ENCODE data around the gene SLC35E1.

GRCh38 chr19:16586991-16587832 lies 15.0 kb upstream of the SLC35E1 start:
- TF ChIP-seq CTCF (conservative IDR thresholded peaks at IDR 0.05) (no peak), ZFX (IDR thresholded peaks at IDR 0.05) (no peak)

Measured in C4-2B (cell line).